Fibroblast of the aortic adventitia (primary cell): ENCODE measurements around the gene TSPAN31. TPM values are rescaled to one million over a fixed set of nuclear protein-coding genes. Genes with fewer than 3 reads are reported as not detected.

Experiments used
- DNase-seq: peaks from one replicate; pipeline ENCODE4 v3.0.0-alpha.2; 2010; ENCODE audit warnings: low read depth
- H3K4me3 ChIP-seq: 2 replicates; pipeline ENCODE4 v1.5.1; 2011; ENCODE audit warnings: low read depth, mild to moderate bottlenecking, control low read depth, low read length, moderate library complexity
- CTCF ChIP-seq: IDR thresholded peaks from 2 replicates; pipeline ENCODE4 v1.5.1; 2011; ENCODE audit warnings: mild to moderate bottlenecking, low read length, control low read depth, inconsistent platforms; ENCODE audit not compliant: insufficient read depth
- total RNA-seq: library from RNA; depleted of rRNA; stranded (reverse); fragments of >200 nt; gene quantifications from 2 replicates; pipeline ENCODE4 v1.2.3, GENCODE V29; 2012; ENCODE audit warnings: low replicate concordance

TSPAN31 gene
- total RNA-seq, 1 donor, result 43.9 TPM

GRCh38 chr12:57776247-57776587 is 31.4 kb downstream of the TSPAN31 start:
- no peak for DNase-seq
- H3K4me3 ChIP-seq, result no peak overlapping the region
- no peak for TF ChIP-seq CTCF

- TF ChIP-seq CTCF, result no peak
- no peak overlapping the region for H3K4me3 ChIP-seq
- no peak for DNase-seq
Observed at GRCh38 chr12:57777367-57777766, 32.5 kb downstream of the TSPAN31 start.

GRCh38 chr12:57777911-57778310 is 33.1 kb downstream of the TSPAN31 start:
- H3K4me3 ChIP-seq, result no peak overlapping the region
- DNase-seq, result no peak
- TF ChIP-seq CTCF, result no peak

- no peak overlapping the region for H3K4me3 ChIP-seq
- no peak for DNase-seq
- no peak for TF ChIP-seq CTCF
Observed at GRCh38 chr12:57779736-57780135, 34.9 kb downstream of the TSPAN31 start.

- no peak overlapping the region for H3K4me3 ChIP-seq
- DNase-seq, result no peak
- no peak for TF ChIP-seq CTCF
Observed at GRCh38 chr12:57780284-57780897, 35.6 kb downstream of the TSPAN31 start.

- no peak overlapping the region for H3K4me3 ChIP-seq
- DNase-seq, result no peak
- TF ChIP-seq CTCF, result no peak
Observed at GRCh38 chr12:57781244-57781643, 36.4 kb downstream of the TSPAN31 start.

GRCh38 chr12:57781801-57782200 is 37.0 kb downstream of the TSPAN31 start:
- TF ChIP-seq CTCF, result no peak
- H3K4me3 ChIP-seq, result no peak overlapping the region
- no peak for DNase-seq
